GM12801 (cell line): ENCODE data around the gene GRK3.

Experiments
- CTCF ChIP-seq: IDR thresholded peaks from one replicate; pipeline ENCODE4 v1.5.1; 2011; ENCODE audit warnings: control low read depth; ENCODE audit not compliant: insufficient read length; ENCODE audit errors: extremely low read depth

GRK3 gene

GRCh38 chr22:25630447-25630846, 66.0 kb downstream of the GRK3 start:
- TF ChIP-seq CTCF = no peak

- TF ChIP-seq CTCF = no peak
Observed at GRCh38 chr22:25636323-25636722, 71.8 kb downstream of the GRK3 start.

GRCh38 chr22:25637032-25637431, 72.6 kb downstream of the GRK3 start:
- TF ChIP-seq CTCF = no peak

GRCh38 chr22:25637672-25638071, 73.2 kb downstream of the GRK3 start:
- no peak for TF ChIP-seq CTCF

- TF ChIP-seq CTCF = no peak
Observed at GRCh38 chr22:25638638-25639037, 74.2 kb downstream of the GRK3 start.

GRCh38 chr22:25641650-25642049, 77.2 kb downstream of the GRK3 start:
- TF ChIP-seq CTCF = no peak

GRCh38 chr22:25643232-25644000, 78.9 kb downstream of the GRK3 start:
- no peak for TF ChIP-seq CTCF
